ENCODE measurements around the gene P2RY14.

Gene P2RY14

GRCh38 chr3:151320131-151320530 is 41.8 kb upstream of the P2RY14 start:
- Histone ChIP-seq H2AFZ (ENCODE audit: low read depth, low read length) (no peak overlapping the region), H3K4me1 (ENCODE audit: low read length) (peaks cover 39% of the 10 kb centered on the region), H3K9me3 (ENCODE audit: insufficient read depth, low read length) (no peaks in the 10 kb centered on the region), H4K20me1 (ENCODE audit: insufficient read depth, low read length) (no peaks in the 10 kb centered on the region), H3K27me3 (ENCODE audit: low read depth, low read length) (no peaks in the 10 kb centered on the region), H3K79me2 (ENCODE audit: low read length) (no peaks in the 10 kb centered on the region), H3K4me2 (ENCODE audit: low read length) (peak overlapping the region; percentile 38), H3K9ac (ENCODE audit: low read length) (no peak overlapping the region), H3K4me3 (ENCODE audit: low read length) (no peak overlapping the region), H3K27ac (ENCODE audit: low read length) (no peak overlapping the region), H3K36me3 (replicated peaks; ENCODE audit: low read depth, low read length) (no peaks in the 10 kb centered on the region)
- TF ChIP-seq EZH2phosphoT487 (IDR thresholded peaks at IDR 0.05; ENCODE audit: low read depth) (no peak), CTCF (IDR thresholded peaks at IDR 0.05; ENCODE audit: low read depth, low read length) (no peak)

- peak overlapping the region; percentile 38 for H3K4me2 ChIP-seq (ENCODE audit: low read length)
- no peaks in the 10 kb centered on the region for H3K79me2 ChIP-seq (ENCODE audit: low read length)
- no peaks in the 10 kb centered on the region for H3K27me3 ChIP-seq (ENCODE audit: low read depth, low read length)
- peaks cover 38% of the 10 kb centered on the region for H3K4me1 ChIP-seq (ENCODE audit: low read length)
- H3K4me3 ChIP-seq (ENCODE audit: low read length) = peak overlapping the region; percentile 27; the same call in 1 of the 2 replicates
- no peaks in the 10 kb centered on the region for H3K9me3 ChIP-seq (ENCODE audit: insufficient read depth, low read length)
- H3K36me3 ChIP-seq (replicated peaks; ENCODE audit: low read depth, low read length) = no peaks in the 10 kb centered on the region
- H3K9ac ChIP-seq (ENCODE audit: low read length) = no peak overlapping the region
- no peaks in the 10 kb centered on the region for H4K20me1 ChIP-seq (ENCODE audit: insufficient read depth, low read length)
- TF ChIP-seq EZH2phosphoT487 (IDR thresholded peaks at IDR 0.05; ENCODE audit: low read depth) = no peak
- TF ChIP-seq CTCF (IDR thresholded peaks at IDR 0.05; ENCODE audit: low read depth, low read length) = no peak
- no peak overlapping the region for H2AFZ ChIP-seq (ENCODE audit: low read depth, low read length)
- no peak overlapping the region for H3K27ac ChIP-seq (ENCODE audit: low read length)
Measured at GRCh38 chr3:151319628-151320027, 41.3 kb upstream of the P2RY14 start.

- Histone ChIP-seq H3K4me1 (ENCODE audit: low read length) (peaks cover 38% of the 10 kb centered on the region), H2AFZ (ENCODE audit: low read depth, low read length) (no peak overlapping the region), H3K9me3 (ENCODE audit: insufficient read depth, low read length) (no peaks in the 10 kb centered on the region), H4K20me1 (ENCODE audit: insufficient read depth, low read length) (no peaks in the 10 kb centered on the region), H3K27ac (ENCODE audit: low read length) (no peak overlapping the region), H3K27me3 (ENCODE audit: low read depth, low read length) (no peaks in the 10 kb centered on the region), H3K36me3 (replicated peaks; ENCODE audit: low read depth, low read length) (no peaks in the 10 kb centered on the region), H3K79me2 (ENCODE audit: low read length) (no peaks in the 10 kb centered on the region), H3K4me2 (ENCODE audit: low read length) (no peak overlapping the region), H3K4me3 (ENCODE audit: low read length) (no peak overlapping the region), H3K9ac (ENCODE audit: low read length) (no peak overlapping the region)
- TF ChIP-seq EZH2phosphoT487 (IDR thresholded peaks at IDR 0.05; ENCODE audit: low read depth) (no peak), CTCF (IDR thresholded peaks at IDR 0.05; ENCODE audit: low read depth, low read length) (no peak)
Measured at GRCh38 chr3:151318991-151319390, 40.6 kb upstream of the P2RY14 start.

- Histone ChIP-seq H3K4me2 (ENCODE audit: low read length) (no peak overlapping the region), H3K27me3 (ENCODE audit: low read depth, low read length) (no peaks in the 10 kb centered on the region), H4K20me1 (ENCODE audit: insufficient read depth, low read length) (no peaks in the 10 kb centered on the region), H2AFZ (ENCODE audit: low read depth, low read length) (no peak overlapping the region), H3K79me2 (ENCODE audit: low read length) (no peaks in the 10 kb centered on the region), H3K9ac (ENCODE audit: low read length) (no peak overlapping the region), H3K4me3 (ENCODE audit: low read length) (no peak overlapping the region), H3K4me1 (ENCODE audit: low read length) (peaks cover 38% of the 10 kb centered on the region), H3K9me3 (ENCODE audit: insufficient read depth, low read length) (no peaks in the 10 kb centered on the region), H3K27ac (ENCODE audit: low read length) (no peak overlapping the region), H3K36me3 (replicated peaks; ENCODE audit: low read depth, low read length) (no peaks in the 10 kb centered on the region)
- no peak for TF ChIP-seq CTCF (IDR thresholded peaks at IDR 0.05; ENCODE audit: low read depth, low read length)
- TF ChIP-seq EZH2phosphoT487 (IDR thresholded peaks at IDR 0.05; ENCODE audit: low read depth) = no peak
Measured at GRCh38 chr3:151318313-151318712, 40.0 kb upstream of the P2RY14 start.
